HEK293 (cell line): Measurements from ENCODE around the gene TXNDC8.

Experiments used
- BCL11A ChIP-seq: fragments of 450-650 bp; formaldehyde crosslinking; IDR thresholded peaks from 2 replicates; pipeline ENCODE4 v1.5.1; 2016; ENCODE audit warnings: low read depth, missing biosample characterization, missing genetic modification characterization
- FEZF1 ChIP-seq: fragments of 450-650 bp; formaldehyde crosslinking; IDR thresholded peaks from 2 replicates; pipeline ENCODE4 v1.5.1; 2016; ENCODE audit warnings: missing biosample characterization, missing genetic modification characterization
- MEIS1 ChIP-seq: sonication (generic); formaldehyde crosslinking; IDR thresholded peaks from 2 replicates; pipeline ENCODE4 v1.8.1; 2022; ENCODE audit warnings: missing genetic modification reagents, mild to moderate bottlenecking, borderline replicate concordance
- ZBTB7A ChIP-seq: fragments of 450-650 bp; formaldehyde crosslinking; IDR thresholded peaks from 2 replicates; pipeline ENCODE4 v1.5.1; 2016; ENCODE audit warnings: low read depth, missing biosample characterization, missing genetic modification characterization
- ZNF140 ChIP-seq: fragments of 450-650 bp; formaldehyde crosslinking; IDR thresholded peaks from 2 replicates; pipeline ENCODE4 v1.5.1; 2016; ENCODE audit warnings: missing biosample characterization, missing genetic modification characterization
- ZNF175 ChIP-seq: fragments of 450-650 bp; formaldehyde crosslinking; IDR thresholded peaks from 2 replicates; pipeline ENCODE4 v1.5.1; 2016; ENCODE audit warnings: missing biosample characterization, missing genetic modification characterization
- ZNF202 ChIP-seq: fragments of 450-650 bp; formaldehyde crosslinking; IDR thresholded peaks from 2 replicates; pipeline ENCODE4 v1.5.1; 2016; ENCODE audit warnings: missing biosample characterization, missing genetic modification characterization, borderline replicate concordance
- ZNF510 ChIP-seq: fragments of 450-650 bp; formaldehyde crosslinking; IDR thresholded peaks from 2 replicates; pipeline ENCODE4 v1.5.1; 2018; ENCODE audit warnings: mild to moderate bottlenecking, missing genetic modification characterization, missing biosample characterization; ENCODE audit not compliant: insufficient replicate concordance
- ZNF558 ChIP-seq: fragments of 450-650 bp; formaldehyde crosslinking; IDR thresholded peaks from 2 replicates; pipeline ENCODE4 v1.5.1; 2016; ENCODE audit warnings: missing biosample characterization, missing genetic modification characterization
- ZNF768 ChIP-seq: fragments of 450-650 bp; formaldehyde crosslinking; IDR thresholded peaks from 2 replicates; pipeline ENCODE4 v1.5.1; 2018; ENCODE audit warnings: missing biosample characterization, mild to moderate bottlenecking, missing genetic modification characterization
- TF ChIP-seq, protein P1 (sequence below): fragments of 450-650 bp; formaldehyde crosslinking; IDR thresholded peaks from 2 replicates; pipeline ENCODE4 v1.5.1; 2016; ENCODE audit warnings: missing biosample characterization, missing genetic modification characterization
- TF ChIP-seq, protein P2 (sequence below): fragments of 450-650 bp; formaldehyde crosslinking; IDR thresholded peaks from 2 replicates; pipeline ENCODE4 v1.5.1; 2016; ENCODE audit warnings: missing biosample characterization, missing genetic modification characterization, low read depth
- TF ChIP-seq, protein P3 (sequence below): fragments of 450-650 bp; IDR thresholded peaks from 2 replicates; pipeline ENCODE4 v1.5.1; 2018; ENCODE audit warnings: missing biosample characterization, missing genetic modification characterization
- TF ChIP-seq, protein P4 (sequence below): fragments of 450-650 bp; formaldehyde crosslinking; IDR thresholded peaks from 2 replicates; pipeline ENCODE4 v1.5.1; 2016; ENCODE audit warnings: missing biosample characterization, missing genetic modification characterization

DNA sequence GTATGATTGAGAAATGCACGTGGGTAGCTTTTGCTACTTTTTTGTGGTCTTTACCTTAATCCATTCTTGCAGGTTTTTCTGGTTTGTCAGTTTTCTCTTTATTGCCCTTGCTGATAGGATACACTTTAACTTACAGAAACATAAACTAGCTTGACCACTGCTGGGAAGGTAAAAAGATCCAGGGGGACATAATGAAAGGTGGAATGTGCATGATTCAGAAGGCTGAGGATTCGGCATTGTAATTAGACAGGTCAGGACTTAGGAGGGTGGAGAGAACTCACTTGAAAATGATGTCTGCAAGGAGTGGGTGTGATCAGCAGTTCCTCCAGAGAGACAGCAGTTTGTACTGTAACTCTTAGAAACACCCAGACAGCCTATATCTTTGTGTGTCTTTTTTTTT, 19.8 kb upstream of the TXNDC8 start:
- TF ChIP-seq, protein P1, sequence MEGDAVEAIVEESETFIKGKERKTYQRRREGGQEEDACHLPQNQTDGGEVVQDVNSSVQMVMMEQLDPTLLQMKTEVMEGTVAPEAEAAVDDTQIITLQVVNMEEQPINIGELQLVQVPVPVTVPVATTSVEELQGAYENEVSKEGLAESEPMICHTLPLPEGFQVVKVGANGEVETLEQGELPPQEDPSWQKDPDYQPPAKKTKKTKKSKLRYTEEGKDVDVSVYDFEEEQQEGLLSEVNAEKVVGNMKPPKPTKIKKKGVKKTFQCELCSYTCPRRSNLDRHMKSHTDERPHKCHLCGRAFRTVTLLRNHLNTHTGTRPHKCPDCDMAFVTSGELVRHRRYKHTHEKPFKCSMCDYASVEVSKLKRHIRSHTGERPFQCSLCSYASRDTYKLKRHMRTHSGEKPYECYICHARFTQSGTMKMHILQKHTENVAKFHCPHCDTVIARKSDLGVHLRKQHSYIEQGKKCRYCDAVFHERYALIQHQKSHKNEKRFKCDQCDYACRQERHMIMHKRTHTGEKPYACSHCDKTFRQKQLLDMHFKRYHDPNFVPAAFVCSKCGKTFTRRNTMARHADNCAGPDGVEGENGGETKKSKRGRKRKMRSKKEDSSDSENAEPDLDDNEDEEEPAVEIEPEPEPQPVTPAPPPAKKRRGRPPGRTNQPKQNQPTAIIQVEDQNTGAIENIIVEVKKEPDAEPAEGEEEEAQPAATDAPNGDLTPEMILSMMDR: no peak
- TF ChIP-seq ZNF768 (tag by site-specific recombination): no peak
- TF ChIP-seq, protein P2, sequence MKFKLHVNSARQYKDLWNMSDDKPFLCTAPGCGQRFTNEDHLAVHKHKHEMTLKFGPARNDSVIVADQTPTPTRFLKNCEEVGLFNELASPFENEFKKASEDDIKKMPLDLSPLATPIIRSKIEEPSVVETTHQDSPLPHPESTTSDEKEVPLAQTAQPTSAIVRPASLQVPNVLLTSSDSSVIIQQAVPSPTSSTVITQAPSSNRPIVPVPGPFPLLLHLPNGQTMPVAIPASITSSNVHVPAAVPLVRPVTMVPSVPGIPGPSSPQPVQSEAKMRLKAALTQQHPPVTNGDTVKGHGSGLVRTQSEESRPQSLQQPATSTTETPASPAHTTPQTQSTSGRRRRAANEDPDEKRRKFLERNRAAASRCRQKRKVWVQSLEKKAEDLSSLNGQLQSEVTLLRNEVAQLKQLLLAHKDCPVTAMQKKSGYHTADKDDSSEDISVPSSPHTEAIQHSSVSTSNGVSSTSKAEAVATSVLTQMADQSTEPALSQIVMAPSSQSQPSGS (tag by site-specific recombination): no peak
- TF ChIP-seq ZBTB7A (tag by site-specific recombination): no peak
- TF ChIP-seq, protein P3, sequence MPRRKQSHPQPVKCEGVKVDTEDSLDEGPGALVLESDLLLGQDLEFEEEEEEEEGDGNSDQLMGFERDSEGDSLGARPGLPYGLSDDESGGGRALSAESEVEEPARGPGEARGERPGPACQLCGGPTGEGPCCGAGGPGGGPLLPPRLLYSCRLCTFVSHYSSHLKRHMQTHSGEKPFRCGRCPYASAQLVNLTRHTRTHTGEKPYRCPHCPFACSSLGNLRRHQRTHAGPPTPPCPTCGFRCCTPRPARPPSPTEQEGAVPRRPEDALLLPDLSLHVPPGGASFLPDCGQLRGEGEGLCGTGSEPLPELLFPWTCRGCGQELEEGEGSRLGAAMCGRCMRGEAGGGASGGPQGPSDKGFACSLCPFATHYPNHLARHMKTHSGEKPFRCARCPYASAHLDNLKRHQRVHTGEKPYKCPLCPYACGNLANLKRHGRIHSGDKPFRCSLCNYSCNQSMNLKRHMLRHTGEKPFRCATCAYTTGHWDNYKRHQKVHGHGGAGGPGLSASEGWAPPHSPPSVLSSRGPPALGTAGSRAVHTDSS (tag by site-specific recombination): no peak
- TF ChIP-seq ZNF140 (tag by site-specific recombination): no peak
- no peak for TF ChIP-seq MEIS1 (CRISPR knock-in tag)
- no peak for TF ChIP-seq BCL11A (tag by site-specific recombination)
- no peak for TF ChIP-seq ZNF202
- no peak for TF ChIP-seq ZNF510 (tag by site-specific recombination)
- TF ChIP-seq ZNF558: no peak
- TF ChIP-seq FEZF1 (tag by site-specific recombination): no peak
- TF ChIP-seq ZNF175 (tag by site-specific recombination): no peak
- TF ChIP-seq, protein P4, sequence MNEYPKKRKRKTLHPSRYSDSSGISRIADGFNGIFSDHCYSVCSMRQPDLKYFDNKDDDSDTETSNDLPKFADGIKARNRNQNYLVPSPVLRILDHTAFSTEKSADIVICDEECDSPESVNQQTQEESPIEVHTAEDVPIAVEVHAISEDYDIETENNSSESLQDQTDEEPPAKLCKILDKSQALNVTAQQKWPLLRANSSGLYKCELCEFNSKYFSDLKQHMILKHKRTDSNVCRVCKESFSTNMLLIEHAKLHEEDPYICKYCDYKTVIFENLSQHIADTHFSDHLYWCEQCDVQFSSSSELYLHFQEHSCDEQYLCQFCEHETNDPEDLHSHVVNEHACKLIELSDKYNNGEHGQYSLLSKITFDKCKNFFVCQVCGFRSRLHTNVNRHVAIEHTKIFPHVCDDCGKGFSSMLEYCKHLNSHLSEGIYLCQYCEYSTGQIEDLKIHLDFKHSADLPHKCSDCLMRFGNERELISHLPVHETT (tag by site-specific recombination): no peak
